Suprapubic skin (tissue), 4 donors: ENCODE data around the gene KRABD2.

Experiments
- EP300 ChIP-seq: sonication (generic); formaldehyde crosslinking; IDR thresholded peaks from one replicate; pipeline ENCODE4 v1.6.1; 2017; ENCODE audit warnings: antibody characterized with exemption
- POLR2A ChIP-seq, 2 donors: fragments of 450-650 bp; IDR thresholded peaks; one replicate each; pipeline ENCODE4 v1.6.1; 2017; ENCODE audit warnings: antibody characterized with exemption in 2 of 2, mild to moderate bottlenecking in 2 of 2, moderate library complexity in 2 of 2
- POLR2AphosphoS5 ChIP-seq, 3 donors: sonication (generic); formaldehyde crosslinking; IDR thresholded peaks; one replicate each; pipeline ENCODE4 v1.6.1; 2017; ENCODE audit warnings: antibody characterized with exemption in 3 of 3
- TF ChIP-seq, protein P1 (sequence below), 2 donors: fragments of 200-600 bp in 1 of 2; fragments of 450-650 bp in 1 of 2; sonication (generic) in 1 of 2; IDR thresholded peaks; one replicate each; pipeline ENCODE4 v1.5.1; 2016 to 2019; ENCODE audit warnings: antibody characterized with exemption in 2 of 2, mild to moderate bottlenecking in 1 of 2, moderate library complexity in 1 of 2

DNA sequence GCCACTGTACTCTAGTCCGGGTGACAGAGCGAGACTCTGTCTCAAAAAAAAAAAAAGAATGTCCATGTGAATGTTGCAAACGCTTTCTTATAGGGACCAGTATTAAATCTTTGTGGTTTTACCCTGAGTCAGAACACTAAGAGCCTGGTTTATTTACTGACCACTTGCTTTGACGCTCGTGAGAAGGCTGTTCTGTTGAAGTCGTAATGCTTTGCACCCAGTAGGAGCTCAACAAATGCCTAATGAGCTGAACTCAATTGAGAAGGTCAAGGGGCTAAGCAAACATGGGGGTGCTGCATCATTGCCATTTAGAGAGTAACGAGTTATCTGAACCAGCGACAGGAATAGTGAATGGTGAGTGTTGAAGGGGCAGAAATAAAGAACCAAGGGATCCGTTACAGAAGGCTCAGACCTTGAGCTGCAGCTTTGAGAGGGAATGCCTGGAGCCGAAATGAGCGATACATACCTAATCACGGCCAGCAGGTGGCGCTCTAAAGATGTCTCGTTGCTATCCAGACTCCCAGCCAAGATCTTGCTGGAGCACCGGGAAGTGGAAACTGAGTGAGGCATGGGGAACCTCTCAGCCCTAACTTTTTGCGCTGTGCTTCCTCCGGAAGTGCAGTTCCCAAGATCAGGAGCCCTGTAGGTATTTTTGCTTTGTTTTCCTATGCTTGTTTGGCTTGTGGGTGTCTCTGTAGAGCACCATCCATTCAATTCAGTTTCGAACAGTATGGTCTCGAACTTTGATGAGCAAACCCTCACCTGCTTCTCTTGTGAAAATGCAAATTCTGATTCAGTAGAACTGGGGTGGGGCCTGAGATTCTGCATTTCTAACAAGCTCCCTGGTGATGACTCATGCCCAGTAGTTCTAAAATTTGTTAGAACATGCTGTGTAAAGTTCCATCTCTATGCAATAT is 33.7 kb upstream of the KRABD2 start:
- TF ChIP-seq POLR2A (IDR thresholded peaks at IDR 0.05) (no peak), POLR2AphosphoS5 (IDR thresholded peaks at IDR 0.05) (no peak), EP300 (no peak)
- TF ChIP-seq, protein P1, sequence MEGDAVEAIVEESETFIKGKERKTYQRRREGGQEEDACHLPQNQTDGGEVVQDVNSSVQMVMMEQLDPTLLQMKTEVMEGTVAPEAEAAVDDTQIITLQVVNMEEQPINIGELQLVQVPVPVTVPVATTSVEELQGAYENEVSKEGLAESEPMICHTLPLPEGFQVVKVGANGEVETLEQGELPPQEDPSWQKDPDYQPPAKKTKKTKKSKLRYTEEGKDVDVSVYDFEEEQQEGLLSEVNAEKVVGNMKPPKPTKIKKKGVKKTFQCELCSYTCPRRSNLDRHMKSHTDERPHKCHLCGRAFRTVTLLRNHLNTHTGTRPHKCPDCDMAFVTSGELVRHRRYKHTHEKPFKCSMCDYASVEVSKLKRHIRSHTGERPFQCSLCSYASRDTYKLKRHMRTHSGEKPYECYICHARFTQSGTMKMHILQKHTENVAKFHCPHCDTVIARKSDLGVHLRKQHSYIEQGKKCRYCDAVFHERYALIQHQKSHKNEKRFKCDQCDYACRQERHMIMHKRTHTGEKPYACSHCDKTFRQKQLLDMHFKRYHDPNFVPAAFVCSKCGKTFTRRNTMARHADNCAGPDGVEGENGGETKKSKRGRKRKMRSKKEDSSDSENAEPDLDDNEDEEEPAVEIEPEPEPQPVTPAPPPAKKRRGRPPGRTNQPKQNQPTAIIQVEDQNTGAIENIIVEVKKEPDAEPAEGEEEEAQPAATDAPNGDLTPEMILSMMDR (IDR thresholded peaks at IDR 0.05) = peak; percentile 70 to 77
